Endothelial cell of umbilical vein (primary cell): ENCODE measurements around the gene CORO6. TPM values are rescaled to one million over a fixed set of nuclear protein-coding genes. Genes with fewer than 3 reads are reported as not detected.

Source experiments
- BruUV-seq: library from RNA; stranded (reverse); fragments of 400-500 nt; replicated peaks from 2 replicates; lab custom pipeline; 2021; lab: Mats Ljungman, UMichigan
- CTCF ChIA-PET: fragments of 300-600, 350-600 bp; sonication (Branson Sonifier 250); formaldehyde crosslinking; loops from one replicate; lab custom pipeline; 2021; ENCODE audit warnings: antibody characterized with exemption, inconsistent platforms; lab: Charles Lee
- POLR2A ChIA-PET: fragments of 300-600, 350-600 bp; sonication (Branson Sonifier 250); formaldehyde crosslinking; loops from one replicate; lab custom pipeline; 2021; ENCODE audit warnings: antibody characterized with exemption, inconsistent platforms; lab: Charles Lee
- DNase-seq: peaks from one replicate; pipeline ENCODE4 v3.0.0-alpha.2; 2011; ENCODE audit warnings: low read depth, low spot score
- FAIRE-seq: peaks from 2 replicates; lab custom pipeline; 2011; peaks lifted over from hg19 to GRCh38; lab: Jason Lieb, UNC
- H2AFZ ChIP-seq: 2 replicates; pipeline ENCODE4 v1.6.0; 2012; ENCODE audit warnings: low read depth, low read length, control low read depth, inconsistent platforms
- H3K27ac ChIP-seq: 2 replicates; pipeline ENCODE4 v1.5.1; 2011; ENCODE audit warnings: low read depth, mild to moderate bottlenecking, control low read depth, low read length, moderate library complexity; ENCODE audit not compliant: insufficient read depth
- H3K27me3 ChIP-seq, 2 experiments: 2 replicates each; pipeline versions ENCODE4 v1.6.0 to v1.6.1; 2011; ENCODE audit warnings: low read length in 2 of 2, mixed read lengths in 1 of 2; ENCODE audit not compliant: control insufficient read depth in 2 of 2, insufficient read depth in 2 of 2
- H3K36me3 ChIP-seq, 2 experiments: 2 replicates in 1 of 2; 3 replicates in 1 of 2; pipeline ENCODE4 v1.5.1; 2011; ENCODE audit warnings: low read length in 2 of 2, mild to moderate bottlenecking in 1 of 2, moderate library complexity in 1 of 2; ENCODE audit not compliant: control insufficient read depth in 2 of 2, insufficient read depth in 2 of 2; ENCODE audit errors: extremely low read depth in 1 of 2
- H3K4me1 ChIP-seq: 3 replicates; pipeline ENCODE4 v1.5.1; 2011; ENCODE audit warnings: mild to moderate bottlenecking, low read length; ENCODE audit not compliant: control insufficient read depth, insufficient read depth; ENCODE audit errors: extremely low read depth
- H3K4me2 ChIP-seq: 2 replicates; pipeline ENCODE4 v1.6.1; 2011; ENCODE audit warnings: low read length, control low read depth, mixed read lengths; ENCODE audit not compliant: insufficient read depth
- H3K4me3 ChIP-seq, 3 experiments: fragments of 200-600 bp in 1 of 3; sonication (generic), shearing (Covaris generic) in 1 of 3; replicated peaks in 1 of 3; 2 replicates each; pipeline ENCODE4 v1.5.1; 2011 to 2016; ENCODE audit warnings: control low read depth in 3 of 3, low read length in 3 of 3, mild to moderate bottlenecking in 2 of 3, inconsistent platforms in 1 of 3, low read depth in 1 of 3, moderate library complexity in 1 of 3; ENCODE audit not compliant: insufficient read depth in 1 of 3
- H3K79me2 ChIP-seq: 2 replicates; pipeline ENCODE4 v1.6.0; 2012; ENCODE audit warnings: low read length, inconsistent platforms; ENCODE audit not compliant: control insufficient read depth, insufficient read depth
- H3K9ac ChIP-seq: replicated peaks from 2 replicates; pipeline ENCODE3; 2011; ENCODE audit warnings: low read length, control low read depth; ENCODE audit not compliant: insufficient read depth; ENCODE audit errors: extremely low read depth
- H3K9me1 ChIP-seq: replicated peaks from 3 replicates; pipeline ENCODE4 v1.6.0; 2011; ENCODE audit warnings: mild to moderate bottlenecking, low read length; ENCODE audit not compliant: control insufficient read depth, insufficient read depth; ENCODE audit errors: extremely low read depth
- H3K9me3 ChIP-seq: replicated peaks from 2 replicates; pipeline ENCODE4 v1.5.1; 2012; ENCODE audit warnings: low read length, inconsistent platforms; ENCODE audit not compliant: control insufficient read depth, insufficient read depth
- H4K20me1 ChIP-seq: replicated peaks from 2 replicates; pipeline ENCODE3; 2011; ENCODE audit warnings: mild to moderate bottlenecking, low read length; ENCODE audit not compliant: control insufficient read depth, insufficient read depth; ENCODE audit errors: extremely low read depth
- EZH2 ChIP-seq: IDR thresholded peaks from 2 replicates; pipeline ENCODE4 v1.6.1; 2012; ENCODE audit warnings: borderline replicate concordance, low read depth, mild to moderate bottlenecking, moderate library complexity, low read length, inconsistent platforms; ENCODE audit not compliant: severe bottlenecking
- FOS ChIP-seq: IDR thresholded peaks from 2 replicates; pipeline ENCODE4 v1.6.1; 2011; ENCODE audit warnings: mild to moderate bottlenecking, low read length, moderate library complexity, borderline replicate concordance; ENCODE audit not compliant: insufficient read depth
- JUN ChIP-seq: IDR thresholded peaks from 2 replicates; pipeline ENCODE4 v1.6.1; 2011; ENCODE audit warnings: borderline replicate concordance, low read depth; ENCODE audit not compliant: insufficient read length, insufficient read depth
- MYC ChIP-seq: IDR thresholded peaks from one replicate; pipeline ENCODE4 v1.6.1; 2011; ENCODE audit warnings: mild to moderate bottlenecking, low read depth, low read length
- POLR2A ChIP-seq: IDR thresholded peaks from 2 replicates; pipeline ENCODE4 v1.6.1; 2012; ENCODE audit warnings: low read depth, mild to moderate bottlenecking, control low read depth, low read length
- POLR2AphosphoS5 ChIP-seq: IDR thresholded peaks from 2 replicates; pipeline ENCODE4 v1.6.1; 2012; ENCODE audit warnings: low read depth, mild to moderate bottlenecking, control low read depth, low read length, moderate library complexity; ENCODE audit not compliant: insufficient read depth
- dilution Hi-C: fragments of 300-500 bp; cut with MboI; formaldehyde crosslinking; loops from one replicate; pipeline ENCODE4 v1.15.0; 2019; ENCODE audit warnings: low sequenced_read_pairs; ENCODE audit not compliant: extremely low pct_ligation_motif_present
- intact Hi-C: fragments of 100-400 bp; cut with micrococcal nuclease; formaldehyde crosslinking; loops from one replicate; pipeline ENCODE4 v1.10.0; 2022
- polyA plus RNA-seq, 4 experiments: library from polyadenylated mRNA; depleted of rRNA in 3 of 4; stranded (reverse) in 3 of 4; unstranded in 1 of 4; fragments of >200 nt; gene quantifications; 2 replicates each; pipeline versions ENCODE4 v1.2.1 to v1.2.3, GENCODE V29; 2011 to 2012; ENCODE audit warnings: missing spikeins in 1 of 4
- total RNA-seq: library from RNA; stranded (reverse); gene quantifications from 2 replicates; pipeline ENCODE4 v1.2.3, GENCODE V29; 2021
- TF ChIP-seq, protein P1 (sequence below): IDR thresholded peaks from 2 replicates; pipeline ENCODE4 v1.6.1; 2011; ENCODE audit not compliant: insufficient read depth, insufficient read length

Gene CORO6
- total and polyA plus RNA-seq, 2 donors (not counting 3 experiments of a cell fraction or from before 2014, with no cell fraction given), result 10.7 to 14.7 TPM

DNA sequence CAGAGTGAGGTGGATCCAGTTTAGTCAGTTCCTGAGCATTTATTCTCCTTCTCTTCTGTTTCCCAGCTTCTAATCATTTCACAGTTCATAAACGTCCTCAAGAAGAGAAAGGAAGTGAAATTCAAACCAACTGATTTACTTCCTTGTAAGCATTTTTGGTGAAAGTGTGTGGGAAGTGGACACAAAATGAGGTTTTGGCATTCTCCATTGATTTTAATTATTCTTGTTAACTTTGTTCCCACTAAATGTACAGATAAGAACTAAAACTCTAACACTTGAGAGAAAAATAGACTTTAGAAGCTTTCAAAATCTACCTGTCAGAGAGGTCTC is 42.7 kb upstream of the CORO6 start:
- peak overlapping the region; percentile 69 for H3K4me2 ChIP-seq
- H3K36me3 ChIP-seq, result peaks cover 9 to 10% of the 10 kb centered on the region in 2 experiments
- H3K4me1 ChIP-seq, result peaks cover 27% of the 10 kb centered on the region
- no peak overlapping the region for H2AFZ ChIP-seq
- H3K9me1 ChIP-seq, result no peaks in the 10 kb centered on the region
- H3K9ac ChIP-seq, result peak overlapping the region; percentile 51
- H3K27ac ChIP-seq, result peak overlapping the region; percentile 93
- no peaks in the 10 kb centered on the region for H3K9me3 ChIP-seq
- TF ChIP-seq FOS, result peak; percentile 7
- TF ChIP-seq POLR2A, result no peak
- ChIA-PET POLR2A (no interaction called here), CTCF (interaction anchor here (1.0 to 2.2 kb wide), 12 partner anchors 8 to 428 kb away, joined by 3 to 25 read pairs (median 5); no protein-coding TSS in a partner anchor)
- dilution Hi-C loops (no loop called here), intact Hi-C loops (loop anchor here (1.0 to 2.0 kb wide), 2 partner anchors 25 to 62 kb away; no protein-coding TSS in a partner anchor)
- BruUV-seq, result TSS peak; percentile 99
- no peak for DNase-seq
- no peaks in the 10 kb centered on the region for H4K20me1 ChIP-seq
- no peaks in the 10 kb centered on the region for H3K79me2 ChIP-seq
- peak; percentile 86 for FAIRE-seq
- no peaks in the 10 kb centered on the region for H3K27me3 ChIP-seq
- H3K4me3 ChIP-seq, result no peak overlapping the region

DNA sequence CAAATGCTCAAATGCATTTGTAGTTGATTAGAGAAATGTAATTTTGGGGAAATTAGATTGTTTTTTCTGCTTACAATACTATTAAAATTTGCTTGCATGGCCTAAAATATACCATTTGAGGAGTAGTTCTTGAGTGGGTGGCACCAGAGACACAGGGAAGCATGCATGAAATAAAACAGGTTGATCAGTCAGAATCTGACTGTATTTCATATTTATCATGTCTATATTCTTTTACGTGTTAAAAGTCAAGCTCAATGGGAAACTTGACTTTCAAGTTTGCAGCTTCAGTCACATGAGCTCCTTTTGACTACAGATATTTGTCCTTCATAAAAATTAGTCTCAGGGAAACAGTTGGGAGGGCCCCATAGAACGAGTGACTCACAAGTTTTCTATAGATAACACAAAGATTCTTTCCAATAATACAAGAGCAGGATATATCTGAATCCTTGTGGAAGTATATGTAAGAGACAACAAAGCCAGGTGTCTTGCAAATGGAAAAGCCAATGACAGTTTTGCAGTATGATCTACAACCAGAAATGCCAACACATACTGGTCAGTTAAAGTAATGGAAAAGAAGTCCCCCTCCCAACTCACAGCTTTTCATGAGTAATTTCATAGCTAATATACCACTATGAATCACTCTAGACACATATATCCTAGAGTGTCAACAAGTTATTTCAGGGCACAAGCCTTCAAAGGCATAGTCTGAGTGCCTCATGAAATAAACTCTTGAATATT is 42.2 kb upstream of the CORO6 start:
- H3K27ac ChIP-seq, result peak overlapping the region; percentile 93
- H3K4me2 ChIP-seq, result peak overlapping the region; percentile 69
- peak; percentile 93 for DNase-seq
- H3K79me2 ChIP-seq, result no peaks in the 10 kb centered on the region
- H3K4me3 ChIP-seq, result no peak overlapping the region
- dilution Hi-C loops (no loop called here), intact Hi-C loops (loop anchor here (1.0 to 2.0 kb wide), 2 partner anchors 24 to 62 kb away; no protein-coding TSS in a partner anchor)
- H4K20me1 ChIP-seq, result no peaks in the 10 kb centered on the region
- H3K27me3 ChIP-seq, result no peaks in the 10 kb centered on the region
- no peak overlapping the region for H2AFZ ChIP-seq
- POLR2A ChIA-PET, result interaction anchor here (0.5 kb wide), 1 partner anchor 1034 kb away, joined by 4 read pairs; no protein-coding TSS in a partner anchor
- no peaks in the 10 kb centered on the region for H3K9me3 ChIP-seq
- H3K9me1 ChIP-seq, result no peaks in the 10 kb centered on the region
- H3K9ac ChIP-seq, result peak overlapping the region; percentile 51
- peaks cover 9 to 11% of the 10 kb centered on the region in 2 experiments for H3K36me3 ChIP-seq
- CTCF ChIA-PET, result interaction anchor here (1.0 to 2.2 kb wide), 12 partner anchors 8 to 428 kb away, joined by 3 to 25 read pairs (median 5); no protein-coding TSS in a partner anchor
- no peak for FAIRE-seq
- TSS peak; percentile 6 for BruUV-seq
- H3K4me1 ChIP-seq, result peaks cover 27% of the 10 kb centered on the region
- TF ChIP-seq FOS (peak; percentile 89), POLR2AphosphoS5 (peak; percentile 36), JUN (peak; percentile 76), EZH2 (no peak), MYC (no peak), POLR2A (no peak)
- TF ChIP-seq, protein P1, sequence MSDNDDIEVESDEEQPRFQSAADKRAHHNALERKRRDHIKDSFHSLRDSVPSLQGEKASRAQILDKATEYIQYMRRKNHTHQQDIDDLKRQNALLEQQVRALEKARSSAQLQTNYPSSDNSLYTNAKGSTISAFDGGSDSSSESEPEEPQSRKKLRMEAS, result no peak
